HG02852 (cell line): Measurements from ENCODE around the gene SYNGR2.

ENCODE experiments used
- ATAC-seq: cut with Tn5 transposase; IDR thresholded peaks from one replicate; pipeline ENCODE4 v1.9.1; 2021; ENCODE audit warnings: mild to moderate bottlenecking, moderate library complexity; ENCODE audit not compliant: unreplicated experiment

The SYNGR2 gene, protein sequence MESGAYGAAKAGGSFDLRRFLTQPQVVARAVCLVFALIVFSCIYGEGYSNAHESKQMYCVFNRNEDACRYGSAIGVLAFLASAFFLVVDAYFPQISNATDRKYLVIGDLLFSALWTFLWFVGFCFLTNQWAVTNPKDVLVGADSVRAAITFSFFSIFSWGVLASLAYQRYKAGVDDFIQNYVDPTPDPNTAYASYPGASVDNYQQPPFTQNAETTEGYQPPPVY

DNA sequence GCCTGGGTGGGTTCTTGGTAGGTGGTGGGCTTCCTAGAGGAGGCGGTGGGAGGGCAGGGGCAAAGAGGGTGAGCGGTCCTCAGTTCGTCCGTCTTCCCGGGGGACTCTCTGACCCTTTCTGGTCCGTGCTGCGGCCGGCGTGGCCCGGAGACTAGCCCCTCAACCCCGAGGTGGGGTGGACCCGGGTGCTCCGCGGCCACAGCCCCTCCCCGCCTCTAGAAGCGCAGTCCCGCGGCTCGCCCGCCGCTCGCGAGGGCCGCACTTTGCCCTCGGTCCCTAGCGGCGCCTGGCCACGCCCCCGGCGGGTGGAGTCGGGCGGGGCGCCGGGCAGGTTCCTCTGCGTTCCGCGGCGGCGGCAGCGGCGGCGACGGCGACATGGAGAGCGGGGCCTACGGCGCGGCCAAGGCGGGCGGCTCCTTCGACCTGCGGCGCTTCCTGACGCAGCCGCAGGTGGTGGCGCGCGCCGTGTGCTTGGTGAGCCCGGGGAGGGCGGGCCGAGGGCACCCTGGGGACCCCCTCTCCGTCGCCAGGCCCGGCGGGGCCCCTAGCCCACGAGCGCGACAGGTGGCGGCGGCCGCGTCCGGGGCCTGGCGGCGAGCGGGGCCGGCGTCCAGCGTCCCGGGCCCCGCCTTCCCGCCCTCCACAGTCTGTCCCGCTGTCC, at the start of gene SYNGR2:
SYNGR2 (plus strand) TSS at position 340 of the 661 bp plus-strand sequence; CDS start at position 376, 36 bp downstream.
- peak; percentile 51 for ATAC-seq

DNA sequence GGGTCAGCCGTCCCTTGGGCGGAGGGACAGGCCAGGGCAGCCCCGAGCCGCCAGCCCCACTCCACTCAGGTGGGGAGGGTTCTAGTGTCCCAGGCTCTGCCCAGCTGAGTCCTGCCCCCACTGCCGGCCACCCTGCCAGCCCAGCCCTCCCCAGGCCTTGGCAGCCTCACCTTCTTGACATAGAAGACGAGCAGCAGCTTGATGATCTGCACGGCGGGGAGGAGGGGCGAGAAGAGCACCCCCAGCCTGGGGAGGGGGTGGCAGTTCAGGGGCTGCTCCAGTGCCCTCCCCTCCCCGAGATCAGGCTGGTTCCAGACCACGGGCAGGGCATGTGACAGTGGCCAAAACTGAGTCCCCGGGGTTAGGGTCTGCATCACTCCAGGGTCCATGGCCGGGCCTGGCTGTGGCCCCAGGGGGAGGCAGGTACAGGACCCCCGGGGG, 49.6 kb upstream of the SYNGR2 start:
- ATAC-seq, result no peak

DNA sequence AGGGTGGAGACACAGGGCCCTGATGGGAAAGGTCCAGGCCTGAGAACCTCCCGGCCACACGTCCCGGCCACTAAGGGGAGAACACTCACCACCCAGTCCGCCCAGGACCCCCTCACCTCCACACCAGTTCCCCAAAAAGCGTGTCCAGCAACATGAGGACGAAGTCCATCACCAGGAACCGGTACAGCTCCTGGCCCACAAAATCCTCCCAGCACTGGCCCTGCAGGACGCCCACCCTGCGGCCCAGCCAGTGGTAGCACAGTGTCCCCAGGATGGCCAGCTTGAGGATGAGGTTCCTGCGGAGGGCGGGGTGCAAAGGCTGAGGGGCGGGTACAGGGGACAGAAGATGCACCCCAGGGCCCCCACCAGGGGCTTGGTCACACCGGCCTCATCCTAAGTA, 47.8 kb upstream of the SYNGR2 start:
- ATAC-seq, result no peak

DNA sequence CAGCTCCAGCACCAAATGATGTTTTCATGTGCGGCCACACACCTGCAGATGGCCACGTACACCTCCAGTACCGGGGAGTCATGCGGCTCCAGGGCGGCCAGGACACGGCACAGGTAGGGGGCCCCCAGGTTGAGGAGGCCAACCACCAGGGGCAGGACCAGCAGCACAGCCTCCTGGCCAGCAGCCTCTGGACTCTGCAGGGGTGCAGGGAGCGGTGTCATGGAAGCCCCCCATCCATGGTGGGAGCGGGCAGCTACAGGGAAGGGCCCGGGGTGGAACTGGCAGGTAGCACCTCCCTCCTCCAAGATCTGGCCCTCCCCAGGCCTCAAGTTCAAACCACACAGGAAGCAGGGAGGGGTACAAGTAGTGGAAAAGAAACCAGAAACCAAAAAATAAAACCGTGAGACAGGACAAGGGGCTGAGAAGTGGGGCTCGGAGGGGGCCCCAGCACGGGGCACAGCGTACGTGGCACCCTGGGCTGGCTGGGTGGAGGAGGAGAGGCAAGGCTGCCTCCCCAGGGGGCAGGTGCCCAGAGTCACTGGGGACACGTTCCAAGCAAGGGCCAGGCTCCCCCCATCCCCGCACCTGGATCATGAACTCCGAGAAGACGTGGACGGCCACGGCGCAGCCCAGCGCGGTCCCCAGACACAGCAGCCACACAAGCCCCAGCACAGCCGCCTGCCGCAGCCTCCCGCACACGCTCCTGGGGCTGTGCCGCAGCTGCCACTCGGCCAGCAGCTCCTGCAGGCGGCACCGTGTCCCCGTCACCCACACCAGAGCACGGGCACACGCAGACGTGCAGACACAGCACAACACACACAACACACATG, 47.2 kb upstream of the SYNGR2 start:
- no peak for ATAC-seq

DNA sequence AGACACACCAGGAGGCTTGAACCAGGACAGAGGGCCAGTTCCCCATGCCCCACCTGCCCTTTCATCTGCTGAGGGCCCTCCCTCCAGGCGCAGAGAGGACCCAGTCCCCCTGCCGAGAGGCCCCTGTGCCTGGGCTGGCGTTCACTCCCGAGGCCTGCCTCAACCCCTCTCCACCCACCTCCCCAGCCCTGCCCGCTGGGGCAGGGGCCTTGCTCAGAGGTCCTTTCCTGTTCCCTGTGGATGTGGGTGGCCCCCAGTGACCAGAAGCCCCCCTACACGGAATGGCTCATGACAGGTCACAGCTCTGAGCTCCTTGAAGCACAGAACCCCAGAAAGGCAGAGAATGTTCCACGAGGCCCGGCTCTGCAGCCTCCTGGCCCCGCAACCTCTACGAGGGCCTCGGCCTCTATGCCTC, 46.6 kb upstream of the SYNGR2 start:
- no peak for ATAC-seq

DNA sequence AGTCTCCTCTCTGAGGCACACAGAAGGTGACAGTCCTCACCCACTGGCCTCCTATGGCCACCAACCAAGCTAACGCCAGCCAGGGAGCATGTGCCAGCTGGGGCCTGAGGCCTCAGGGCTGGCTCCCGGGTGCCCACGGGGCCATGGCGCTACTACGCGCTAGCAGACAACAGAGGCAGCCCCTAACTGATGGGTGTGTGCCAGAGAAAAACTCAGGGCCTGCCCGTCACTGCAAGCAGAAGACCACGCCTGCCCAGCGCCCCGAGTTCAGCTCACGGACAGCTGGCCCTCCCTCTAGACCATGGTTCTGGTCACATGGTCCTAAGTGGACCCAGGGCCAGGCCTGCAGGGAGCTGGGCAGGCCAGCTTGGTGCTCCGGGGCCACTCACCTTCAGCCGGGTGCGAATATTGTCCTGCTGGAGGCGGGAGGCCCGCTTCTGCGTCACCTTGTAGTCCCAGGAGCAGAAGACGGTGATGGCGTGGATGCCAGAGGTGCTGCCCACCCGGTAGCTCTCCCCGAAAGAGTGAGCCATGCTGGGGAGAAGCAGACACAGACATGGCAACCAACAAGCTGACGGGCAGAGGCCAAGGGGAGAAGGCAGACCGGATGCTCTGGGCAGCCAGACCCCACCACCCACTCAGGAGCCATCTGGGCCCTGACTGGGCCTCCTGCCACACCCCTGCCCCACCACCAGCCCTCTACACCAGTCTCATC, 46.0 kb upstream of the SYNGR2 start:
- no peak for ATAC-seq

DNA sequence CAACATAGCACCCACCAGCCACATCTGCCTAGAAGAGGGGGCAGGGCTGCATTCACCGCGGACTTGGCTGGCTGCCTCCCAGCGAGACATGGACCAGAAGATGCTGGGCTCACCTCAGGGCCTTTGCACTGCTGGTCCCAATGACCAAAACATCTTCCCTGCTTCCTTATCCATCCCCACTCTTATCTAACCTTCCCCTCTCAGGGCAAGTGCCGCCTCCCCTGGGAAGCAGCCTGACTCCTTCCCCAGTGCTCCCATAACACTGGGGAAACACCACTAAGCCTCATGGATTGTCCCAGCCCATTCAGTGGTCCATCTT, 45.5 kb upstream of the SYNGR2 start:
- no peak for ATAC-seq

DNA sequence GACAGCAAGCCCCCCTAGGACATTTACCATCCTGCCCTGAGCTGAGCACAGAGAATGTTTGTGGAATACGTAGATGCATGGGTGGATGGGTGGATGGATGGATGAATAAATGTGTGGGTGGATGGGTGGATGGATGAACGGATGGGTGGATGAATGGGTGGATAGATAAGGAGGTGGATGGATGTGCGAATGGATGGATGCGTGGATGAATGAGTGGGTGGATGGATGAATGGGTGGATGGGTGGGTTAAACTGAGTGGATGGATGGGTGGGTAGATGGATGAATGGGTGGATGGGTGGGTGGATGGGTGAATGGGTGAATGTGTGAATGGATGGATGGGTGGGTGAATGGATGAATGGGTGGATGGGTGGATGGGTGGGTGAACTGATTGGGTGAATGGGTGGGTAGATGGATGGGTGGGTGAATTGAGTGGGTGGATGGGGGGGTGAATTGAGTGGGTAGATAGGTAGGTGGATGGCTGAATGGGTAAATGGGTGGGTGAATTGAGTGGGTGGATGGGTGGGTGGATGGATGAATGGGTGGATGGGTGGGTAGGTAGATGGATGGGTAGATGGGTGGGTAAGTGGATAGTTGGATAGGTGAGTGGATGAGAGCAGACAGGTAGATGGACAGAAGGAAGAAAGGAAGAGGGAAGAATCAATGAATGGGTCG, 45.0 kb upstream of the SYNGR2 start:
- no peak for ATAC-seq

DNA sequence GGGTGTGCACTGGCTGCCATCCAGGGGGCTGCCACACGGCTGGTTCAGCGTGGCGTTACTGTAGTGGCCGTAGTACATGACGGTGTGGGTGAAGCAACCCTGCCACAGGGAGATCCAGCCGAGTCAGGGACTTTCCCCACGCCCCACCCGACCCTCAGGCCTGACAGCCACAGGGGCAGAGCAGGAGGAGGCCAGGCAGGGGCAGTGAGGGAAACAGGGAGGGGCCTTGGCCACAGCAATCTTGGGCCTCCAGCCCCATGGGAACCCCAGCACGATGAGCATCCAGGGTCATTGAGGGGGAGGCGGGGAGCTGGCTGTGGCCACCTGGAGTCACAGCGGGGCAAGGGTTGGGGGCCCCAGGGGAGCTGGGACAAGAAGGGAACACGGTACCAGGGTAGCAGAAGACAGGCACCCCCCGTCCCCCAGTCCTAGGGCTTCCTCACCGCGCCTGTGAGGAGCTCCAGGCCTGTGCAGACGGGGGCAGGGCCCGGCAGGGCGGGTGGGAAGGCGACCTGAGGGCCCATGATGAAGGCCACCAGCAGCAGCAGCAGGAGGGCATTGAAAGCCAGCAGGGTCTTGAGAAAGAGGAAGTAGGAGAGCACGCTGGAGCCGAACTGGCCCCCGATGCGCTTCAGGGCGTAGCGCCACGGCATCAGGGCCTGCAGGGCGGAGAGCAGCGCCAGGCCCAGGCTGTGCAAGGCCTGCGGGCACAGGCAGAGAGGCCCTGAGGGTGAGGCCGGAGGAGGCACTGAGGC, 44.1 kb upstream of the SYNGR2 start:
- ATAC-seq, result no peak

DNA sequence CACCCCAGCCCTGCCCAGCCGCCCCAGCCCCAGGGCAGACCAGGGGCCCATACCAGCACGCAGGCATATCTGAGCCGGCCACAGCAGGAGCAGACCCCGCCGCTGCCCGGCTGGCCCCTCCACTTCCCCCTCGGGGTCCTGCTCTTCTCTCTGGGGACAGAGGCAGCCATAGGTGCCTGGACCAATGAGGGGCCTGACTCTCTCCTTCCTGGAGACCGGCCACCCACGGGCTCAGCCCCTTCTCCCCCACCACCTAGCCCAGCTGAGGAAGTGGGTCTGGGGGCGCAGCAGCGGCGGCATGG, 43.6 kb upstream of the SYNGR2 start:
- ATAC-seq, result no peak

DNA sequence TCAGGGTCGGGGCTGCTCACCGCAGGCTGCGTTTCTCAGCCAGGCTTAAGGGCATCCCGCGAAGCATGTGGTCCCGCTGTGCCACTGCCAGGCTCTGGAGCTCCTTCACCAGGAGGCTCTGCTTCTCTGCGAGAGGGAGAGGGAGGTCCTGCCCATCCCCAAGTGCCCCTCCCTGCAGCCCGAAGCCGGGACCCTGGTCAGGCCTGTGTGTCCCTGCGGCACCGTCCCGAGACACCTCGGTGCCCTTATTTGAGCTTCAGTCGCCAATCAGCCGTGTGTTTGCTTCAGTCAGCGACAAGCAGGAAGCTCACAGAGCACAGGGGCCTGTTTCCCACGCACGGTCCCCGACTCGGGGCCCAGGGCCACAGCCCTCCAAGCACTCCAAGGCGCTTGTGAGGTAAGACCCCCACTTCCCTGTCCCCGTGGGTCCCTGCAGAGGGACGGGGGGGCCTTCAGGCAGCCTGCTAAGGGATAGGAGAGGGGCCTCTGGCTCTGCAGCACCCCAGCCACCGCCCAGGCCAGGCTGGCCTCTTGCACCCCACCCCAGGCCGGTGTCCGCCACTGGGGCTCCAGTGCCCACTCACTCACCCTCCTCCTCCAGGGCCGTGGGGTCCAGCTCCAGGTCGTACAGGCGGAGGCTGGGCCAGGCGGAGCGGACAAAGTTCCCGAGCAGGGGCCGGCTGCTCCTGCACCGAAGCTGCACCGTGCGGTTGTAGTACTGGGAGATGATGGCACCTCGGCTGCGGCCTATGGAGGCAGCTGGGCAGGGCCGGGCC, 43.1 kb upstream of the SYNGR2 start:
- ATAC-seq, result no peak

DNA sequence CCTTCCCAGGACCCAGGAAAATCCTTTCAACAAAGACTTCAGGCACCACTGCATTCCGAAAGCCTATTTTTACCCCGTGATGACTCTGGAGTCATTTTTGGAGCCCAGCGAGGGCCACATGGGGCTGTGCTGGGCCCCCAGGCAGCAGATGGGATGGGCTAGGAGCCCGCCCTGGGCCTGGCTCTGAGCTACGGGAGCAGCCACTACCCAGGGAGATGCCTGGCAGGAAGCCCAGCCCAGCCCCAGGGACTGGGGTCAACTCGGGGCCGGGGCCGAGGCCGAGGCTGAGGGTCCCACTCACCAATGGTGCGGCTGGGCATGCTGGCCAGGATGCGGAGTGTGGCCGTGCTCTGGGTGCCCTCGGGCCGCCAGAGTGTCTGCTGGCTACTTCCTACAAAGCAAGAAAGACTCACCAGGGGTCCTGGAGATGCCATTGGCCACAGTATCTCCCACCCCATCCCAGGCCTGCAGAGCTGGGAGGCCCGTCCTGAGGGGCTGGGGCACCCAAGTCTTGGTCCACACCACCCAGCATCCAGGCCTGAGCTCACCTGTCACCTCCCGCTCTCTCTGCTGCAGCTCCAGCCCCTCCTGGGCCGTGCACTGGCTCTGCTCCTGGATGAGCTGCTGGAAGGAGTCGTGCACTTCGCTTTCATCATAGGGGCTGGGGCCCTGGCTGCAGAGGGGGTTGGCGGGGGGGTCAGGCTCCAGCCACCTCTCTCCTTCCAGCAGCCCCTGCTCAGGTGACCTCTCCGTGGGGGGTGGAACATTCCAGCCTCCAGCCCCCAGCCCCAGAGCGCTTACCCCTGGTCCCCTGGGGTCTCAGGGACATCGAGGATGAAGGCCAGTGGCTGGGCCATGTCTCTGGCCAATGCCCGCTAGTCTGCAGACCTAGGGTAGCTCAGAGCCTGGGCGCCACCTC, 42.1 kb upstream of the SYNGR2 start:
- no peak for ATAC-seq

DNA sequence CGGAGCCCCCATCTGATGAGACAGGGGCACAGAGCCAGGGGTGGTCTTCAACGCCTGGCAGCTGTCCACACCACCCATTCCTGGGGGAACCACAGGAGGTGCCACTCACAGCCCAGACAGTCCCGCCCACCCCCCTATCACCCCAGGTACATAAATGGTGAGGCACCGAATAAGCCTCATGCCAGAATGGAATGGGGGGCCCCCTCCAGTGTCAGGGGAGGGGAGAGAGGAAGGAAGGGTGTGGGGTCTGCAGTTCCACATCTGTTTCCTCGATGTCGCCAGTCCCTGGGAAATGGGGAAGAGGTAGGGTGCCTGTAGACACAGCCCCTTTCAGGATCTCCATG, 41.5 kb upstream of the SYNGR2 start:
- ATAC-seq, result no peak

DNA sequence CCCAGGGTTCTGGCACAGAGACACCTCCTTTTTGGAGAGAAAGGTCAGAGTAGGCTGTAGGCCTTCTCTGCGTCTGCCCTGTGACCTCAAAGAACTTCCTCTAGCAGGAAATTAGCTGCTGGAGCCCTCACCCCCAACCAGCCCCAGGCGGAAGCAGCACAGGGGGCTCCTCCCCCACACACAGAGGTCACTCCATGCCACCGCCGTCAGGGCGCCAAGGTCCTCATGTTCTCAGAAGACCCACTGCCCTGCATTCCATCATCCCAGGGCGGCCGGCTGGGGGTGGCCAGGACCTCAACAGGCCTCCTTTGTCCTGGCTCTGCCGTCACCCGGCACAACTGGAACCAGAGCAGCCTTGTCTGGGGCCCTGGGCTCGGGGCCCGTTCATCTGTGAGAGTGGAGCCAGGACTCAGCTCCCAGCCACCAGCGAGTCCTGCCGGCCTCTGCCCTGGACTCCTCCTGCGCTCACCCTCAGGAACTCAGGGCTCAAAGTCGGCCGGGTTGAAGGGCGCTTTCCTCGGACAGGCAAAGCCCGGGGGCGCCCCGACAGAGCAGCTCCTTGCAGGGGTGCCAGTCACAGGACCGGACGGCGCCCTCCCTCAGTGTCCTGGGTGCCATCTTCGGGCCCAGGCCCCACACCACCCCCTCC, 41.0 kb upstream of the SYNGR2 start:
- ATAC-seq, result no peak

DNA sequence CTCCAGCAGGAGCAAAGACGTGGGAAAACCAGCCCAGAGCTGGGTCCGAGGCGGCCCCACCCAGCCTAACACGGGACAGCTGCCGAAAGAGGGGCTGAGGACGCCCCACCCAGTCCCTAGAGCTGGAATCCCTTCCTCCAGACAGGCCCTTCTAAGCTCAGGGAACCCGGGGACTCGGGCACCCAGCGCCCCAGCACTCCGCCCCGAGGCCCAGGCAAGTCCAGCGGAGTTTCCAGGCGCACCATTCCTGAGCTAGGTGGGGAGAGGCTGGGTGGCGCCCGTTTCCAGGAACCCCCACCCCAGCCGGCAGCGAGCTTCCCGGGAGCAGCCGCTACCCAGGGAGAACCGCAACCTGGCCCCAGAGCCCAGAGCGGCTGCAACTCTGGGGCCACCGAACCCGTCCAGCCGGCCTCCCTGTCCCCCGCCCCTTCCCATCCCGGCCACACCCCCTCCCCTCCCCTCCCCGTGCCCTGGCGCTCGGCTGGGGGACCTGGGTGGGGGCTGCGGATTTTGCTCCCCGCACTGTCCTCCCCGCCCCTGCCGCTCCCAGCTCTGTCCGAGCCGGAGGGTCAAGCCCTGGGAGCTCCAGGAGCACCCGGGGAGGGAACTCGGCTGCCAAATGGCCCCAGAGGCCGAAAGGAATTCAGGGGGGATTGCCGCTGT, 40.4 kb upstream of the SYNGR2 start:
- ATAC-seq, result no peak

DNA sequence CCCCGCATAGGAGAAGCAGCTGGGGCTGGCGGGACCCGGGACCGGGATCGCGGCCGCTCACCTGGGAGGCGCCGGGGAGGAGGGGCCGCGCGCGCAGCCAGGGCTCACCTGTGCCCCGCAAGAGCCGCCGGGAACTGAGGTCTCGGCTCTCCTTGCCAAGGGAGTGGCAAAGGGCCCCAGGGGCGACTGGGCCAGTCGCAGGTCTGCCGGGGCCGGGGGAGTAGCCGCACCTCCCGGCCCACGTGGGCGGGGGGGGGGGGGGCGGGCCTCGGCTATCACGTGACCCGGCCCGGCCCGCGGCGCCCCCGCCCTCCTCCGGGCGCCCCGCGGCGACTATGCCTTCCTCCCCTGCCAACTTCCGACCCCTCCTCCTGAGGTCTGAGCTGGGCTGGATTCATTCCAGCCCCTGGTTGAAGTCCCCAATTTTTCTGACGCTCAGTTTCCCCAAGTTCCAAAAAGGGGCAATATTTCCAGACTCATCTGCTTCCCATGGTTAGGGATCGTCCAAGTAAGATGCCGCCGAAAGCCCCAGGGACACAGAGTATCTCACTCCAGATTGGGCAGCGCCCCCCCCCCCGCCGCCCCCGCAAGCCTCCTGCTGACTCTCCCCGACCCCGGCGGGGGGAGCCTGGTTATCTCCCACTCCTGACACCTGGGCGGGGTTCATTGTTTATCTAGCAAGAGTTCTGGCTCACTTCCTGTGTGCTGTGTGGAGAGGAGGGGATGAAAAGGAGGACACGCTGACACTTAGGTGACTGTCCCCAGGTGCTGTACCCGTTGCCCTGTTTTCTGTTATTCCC, 39.6 kb upstream of the SYNGR2 start, which contains the start of gene TMC6:
TMC6 (minus strand) TSS at position 205 of the 800 bp plus-strand sequence. CDS start 1,923 bp downstream, outside the sequence.
- ATAC-seq, result no peak
